H7 (cell line): Measurements from ENCODE around the gene APLNR. TPM values are rescaled to one million over a fixed set of nuclear protein-coding genes. Genes with fewer than 3 reads are reported as not detected.
"Not testable (repeated sequence)": the region's sequence is repeated elsewhere in the genome, so short reads cannot be mapped to it uniquely, and the experiment has no call there.

Source experiments
- DNase-seq: peaks from one replicate; pipeline ENCODE4 v3.0.0; 2012
- H3K27me3 ChIP-seq: 2 replicates; pipeline ENCODE4 v1.6.0; 2011; ENCODE audit warnings: mild to moderate bottlenecking, low read length; ENCODE audit not compliant: control insufficient read depth, insufficient read depth
- H3K36me3 ChIP-seq: replicated peaks from 2 replicates; pipeline ENCODE4 v1.5.1; 2011; ENCODE audit warnings: low read length; ENCODE audit not compliant: control insufficient read depth, insufficient read depth
- H3K4me3 ChIP-seq: 2 replicates; pipeline ENCODE4 v1.5.1; 2011; ENCODE audit warnings: low read depth, mild to moderate bottlenecking, control low read depth, low read length, moderate library complexity; ENCODE audit not compliant: insufficient read depth
- total RNA-seq: library from RNA; depleted of rRNA; stranded (reverse); fragments of >200 nt; shearing (Covaris generic); gene quantifications from 2 replicates; pipeline ENCODE4 v1.2.3, GENCODE V29; 2014; rRNA removed

The APLNR gene
- 1.4 and 3.4 TPM in 2 replicates for total RNA-seq

GRCh38 chr11:57237204-57237681 is at the start of gene APLNR:
Gene APLNR, minus strand, starts transcription at chr11:57237250. Its CDS starts 246 bp downstream, at chr11:57237004.
- Histone ChIP-seq H3K36me3 (no peaks in the 10 kb centered on the region), H3K4me3 (no peak within 1 kb of the TSS; the same call in 1 of the 2 replicates), H3K27me3 (0 out of 2 replicates have a peak, but pooled peaks cover under 1% of the 10 kb centered on the region)
- DNase-seq, result peak; percentile 56

- Histone ChIP-seq H3K4me3 (no peak overlapping the region), H3K27me3 (no peaks in the 10 kb centered on the region), H3K36me3 (no peaks in the 10 kb centered on the region; the same call in 1 of the 2 replicates)
- no peak for DNase-seq
These were observed 46.4 kb upstream of the APLNR start for GRCh38 chr11:57283231-57283990.

- H3K4me3 ChIP-seq, DNase-seq, H3K27me3 ChIP-seq, H3K36me3 ChIP-seq: not testable (repeated sequence)
These were observed 44.5 kb upstream of the APLNR start for GRCh38 chr11:57281546-57281945.

GRCh38 chr11:57279116-57279515 is 42.1 kb upstream of the APLNR start:
- Histone ChIP-seq H3K27me3 (no peaks in the 10 kb centered on the region; the same call in 1 of the 2 replicates), H3K36me3 (no peaks in the 10 kb centered on the region; the same call in 1 of the 2 replicates), H3K4me3 (no peak overlapping the region)
- DNase-seq, result no peak

GRCh38 chr11:57278721-57279095 is 41.7 kb upstream of the APLNR start:
- H3K27me3 ChIP-seq, result no peaks in the 10 kb centered on the region; the same call in 1 of the 2 replicates
- DNase-seq, result no peak
- H3K4me3 ChIP-seq, result no peak overlapping the region
- H3K36me3 ChIP-seq, result no peaks in the 10 kb centered on the region; the same call in 1 of the 2 replicates

GRCh38 chr11:57277845-57278720 is 41.0 kb upstream of the APLNR start:
- DNase-seq, result peak; percentile 68
- Histone ChIP-seq H3K4me3 (no peak overlapping the region), H3K27me3 (no peaks in the 10 kb centered on the region; the same call in 1 of the 2 replicates), H3K36me3 (no peaks in the 10 kb centered on the region; the same call in 1 of the 2 replicates)

GRCh38 chr11:57276971-57277675 is 40.1 kb upstream of the APLNR start:
- H3K27me3 ChIP-seq, result no peaks in the 10 kb centered on the region; the same call in 1 of the 2 replicates
- no peak overlapping the region for H3K4me3 ChIP-seq
- DNase-seq, result no peak
- H3K36me3 ChIP-seq, result no peaks in the 10 kb centered on the region; the same call in 1 of the 2 replicates

- DNase-seq, result no peak
- no peaks in the 10 kb centered on the region; the same call in 1 of the 2 replicates for H3K27me3 ChIP-seq
- H3K4me3 ChIP-seq, result no peak overlapping the region
- H3K36me3 ChIP-seq, result no peaks in the 10 kb centered on the region; the same call in 1 of the 2 replicates
These were observed 39.3 kb upstream of the APLNR start for GRCh38 chr11:57276169-57276970.

GRCh38 chr11:57275582-57275981 is 38.5 kb upstream of the APLNR start:
- no peak overlapping the region for H3K4me3 ChIP-seq
- no peaks in the 10 kb centered on the region; the same call in 1 of the 2 replicates for H3K36me3 ChIP-seq
- H3K27me3 ChIP-seq, result no peaks in the 10 kb centered on the region; the same call in 1 of the 2 replicates
- DNase-seq, result no peak

- no peak for DNase-seq
- no peaks in the 10 kb centered on the region; the same call in 1 of the 2 replicates for H3K27me3 ChIP-seq
- no peak overlapping the region for H3K4me3 ChIP-seq
- no peaks in the 10 kb centered on the region for H3K36me3 ChIP-seq
These were observed 38.0 kb upstream of the APLNR start for GRCh38 chr11:57274904-57275498.

GRCh38 chr11:57273448-57274058 is 36.5 kb upstream of the APLNR start:
- H3K4me3 ChIP-seq, result no peak overlapping the region
- no peak for DNase-seq
- H3K27me3 ChIP-seq, result no peaks in the 10 kb centered on the region; the same call in 1 of the 2 replicates
- no peaks in the 10 kb centered on the region for H3K36me3 ChIP-seq

- DNase-seq, result no peak
These were observed 32.5 kb upstream of the APLNR start for GRCh38 chr11:57269571-57270021.

GRCh38 chr11:57266157-57266556 is 29.1 kb upstream of the APLNR start:
- DNase-seq, result no peak
- H3K36me3 ChIP-seq, result no peaks in the 10 kb centered on the region
- H3K27me3 ChIP-seq, result no peaks in the 10 kb centered on the region
- no peak overlapping the region for H3K4me3 ChIP-seq

More at GRCh38 chr11:57269571-57270021, 32.5 kb upstream of the APLNR start:
- Histone ChIP-seq H3K4me3 (no peak overlapping the region), H3K27me3 (no peaks in the 10 kb centered on the region), H3K36me3 (no peaks in the 10 kb centered on the region)
